GM10266 (cell line): Measurements from ENCODE around the gene PRKD1.
"Not testable (repeated sequence)": the region's sequence is repeated elsewhere in the genome, so short reads cannot be mapped to it uniquely, and the experiment has no call there.

Source experiments
- DNase-seq: peaks from one replicate; pipeline ENCODE4 v3.0.0; 2012; ENCODE audit errors: extremely low spot score
- TF ChIP-seq, protein P1 (sequence below): IDR thresholded peaks from 2 replicates; pipeline ENCODE4 v1.5.1; 2012; ENCODE audit warnings: mild to moderate bottlenecking, low read depth; ENCODE audit not compliant: control insufficient read depth, insufficient read depth; ENCODE audit errors: missing control alignments

PRKD1 gene

DNA sequence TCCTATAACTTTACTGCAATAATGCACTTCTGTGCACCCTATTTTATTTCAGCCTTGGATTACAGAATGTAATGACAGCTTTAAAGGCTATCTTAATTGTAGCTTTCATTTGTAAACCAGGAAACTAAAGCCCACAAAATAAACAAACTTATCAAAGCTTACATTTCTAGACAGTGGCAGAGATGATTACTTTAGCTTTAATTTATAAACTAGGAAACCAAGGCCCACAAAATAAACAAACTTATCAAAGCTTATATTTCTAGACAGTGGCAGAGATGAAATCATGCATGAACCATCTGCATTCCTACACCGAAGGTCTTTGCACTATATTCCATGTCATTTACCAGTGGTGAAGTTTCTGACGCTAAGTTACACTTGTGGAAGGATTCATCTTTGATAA is 74.4 kb downstream of the PRKD1 start:
- no peak for DNase-seq

DNA sequence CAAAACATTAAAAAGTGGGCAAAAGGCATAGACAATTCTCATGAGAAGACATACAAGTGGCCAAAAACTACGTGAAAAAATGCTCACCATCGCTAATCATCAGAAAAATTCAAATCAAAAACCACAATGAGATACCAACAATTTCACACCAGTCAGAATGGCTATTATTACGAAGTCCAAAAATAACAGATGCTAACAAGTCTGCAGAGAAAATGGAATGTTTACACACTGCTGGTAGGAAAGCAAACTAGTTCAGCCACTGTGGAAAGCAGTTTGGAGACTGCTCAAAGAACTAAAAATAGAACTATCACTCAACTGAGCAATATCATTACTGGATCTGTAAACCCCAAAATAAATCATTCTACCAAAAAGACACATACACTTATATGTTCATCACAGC is 76.2 kb downstream of the PRKD1 start:
- no peak for DNase-seq
- TF ChIP-seq, protein P1, sequence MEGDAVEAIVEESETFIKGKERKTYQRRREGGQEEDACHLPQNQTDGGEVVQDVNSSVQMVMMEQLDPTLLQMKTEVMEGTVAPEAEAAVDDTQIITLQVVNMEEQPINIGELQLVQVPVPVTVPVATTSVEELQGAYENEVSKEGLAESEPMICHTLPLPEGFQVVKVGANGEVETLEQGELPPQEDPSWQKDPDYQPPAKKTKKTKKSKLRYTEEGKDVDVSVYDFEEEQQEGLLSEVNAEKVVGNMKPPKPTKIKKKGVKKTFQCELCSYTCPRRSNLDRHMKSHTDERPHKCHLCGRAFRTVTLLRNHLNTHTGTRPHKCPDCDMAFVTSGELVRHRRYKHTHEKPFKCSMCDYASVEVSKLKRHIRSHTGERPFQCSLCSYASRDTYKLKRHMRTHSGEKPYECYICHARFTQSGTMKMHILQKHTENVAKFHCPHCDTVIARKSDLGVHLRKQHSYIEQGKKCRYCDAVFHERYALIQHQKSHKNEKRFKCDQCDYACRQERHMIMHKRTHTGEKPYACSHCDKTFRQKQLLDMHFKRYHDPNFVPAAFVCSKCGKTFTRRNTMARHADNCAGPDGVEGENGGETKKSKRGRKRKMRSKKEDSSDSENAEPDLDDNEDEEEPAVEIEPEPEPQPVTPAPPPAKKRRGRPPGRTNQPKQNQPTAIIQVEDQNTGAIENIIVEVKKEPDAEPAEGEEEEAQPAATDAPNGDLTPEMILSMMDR: no peak

More for the DNA sequence above, 74.4 kb downstream of the PRKD1 start:
- TF ChIP-seq, protein P1: no peak

DNA sequence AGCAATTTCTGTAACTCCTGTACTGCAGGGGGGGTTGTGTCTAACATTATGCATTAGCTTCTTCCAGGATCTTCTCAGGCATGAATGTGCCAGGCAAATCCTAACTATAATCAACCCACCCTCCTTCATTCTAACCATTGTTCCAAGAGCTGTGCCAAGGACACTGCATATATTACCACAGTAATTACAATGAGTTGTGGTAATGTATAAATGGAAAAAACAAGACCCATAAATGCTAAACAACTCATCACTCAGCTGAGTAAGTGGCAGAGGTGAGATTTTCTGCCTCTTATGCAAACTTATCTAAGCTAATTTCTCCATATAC is 80.6 kb downstream of the PRKD1 start:
- DNase-seq: no peak
- TF ChIP-seq, protein P1: no peak

DNA sequence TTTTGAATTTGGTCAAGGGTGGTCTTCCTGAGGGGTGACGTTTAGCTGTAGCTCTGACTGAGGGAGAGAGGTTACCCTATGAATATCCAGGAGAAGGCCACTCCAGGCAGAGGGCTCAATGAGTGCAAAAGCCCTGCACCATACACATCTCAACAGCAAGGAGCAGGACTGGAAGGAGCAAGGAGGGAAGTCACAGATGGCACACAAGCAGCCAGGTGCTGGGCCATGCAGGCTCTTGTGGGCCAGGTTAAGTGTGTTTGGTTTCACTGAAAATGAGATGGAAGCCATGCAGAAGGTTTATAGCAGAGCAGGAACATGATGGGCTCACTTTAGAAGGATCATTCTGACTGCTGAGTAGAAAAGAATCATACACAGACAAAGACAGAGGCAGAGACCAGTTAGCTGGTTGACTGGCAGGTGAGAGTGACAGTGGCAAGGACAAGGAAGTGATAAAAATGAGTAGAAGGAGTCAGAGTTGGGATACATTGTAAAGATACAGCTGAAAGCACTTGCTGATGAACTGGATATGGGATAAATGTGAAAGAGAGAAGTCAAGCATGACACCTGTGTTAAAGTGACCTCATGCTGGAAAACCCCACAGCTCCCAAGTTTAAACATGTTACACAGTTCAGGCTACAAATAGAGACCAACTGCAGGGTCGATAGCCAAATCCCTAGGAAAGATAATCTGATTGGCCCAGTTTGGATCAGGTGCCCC is 81.2 kb downstream of the PRKD1 start:
- TF ChIP-seq, protein P1: no peak
- no peak for DNase-seq

DNA sequence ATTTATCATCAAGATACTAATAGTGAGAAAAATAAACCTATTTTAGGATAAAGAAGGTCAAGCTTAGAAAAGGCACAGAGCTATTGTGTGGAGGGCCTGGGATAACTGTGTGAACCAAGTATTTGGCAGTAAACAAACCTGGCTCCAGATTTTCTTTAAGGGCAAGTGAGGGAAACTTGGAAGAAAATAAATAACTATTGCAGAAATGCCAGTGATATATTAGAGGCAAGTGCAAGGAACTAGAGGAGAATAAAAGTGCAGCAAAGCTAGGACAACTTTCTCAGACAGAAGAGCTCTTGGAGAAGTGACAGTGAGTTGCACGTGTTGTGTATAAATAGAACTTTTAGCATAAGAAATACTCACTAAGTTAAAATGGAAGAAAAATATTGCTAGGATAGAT is 83.7 kb downstream of the PRKD1 start:
- no peak for DNase-seq
- TF ChIP-seq, protein P1: no peak

DNA sequence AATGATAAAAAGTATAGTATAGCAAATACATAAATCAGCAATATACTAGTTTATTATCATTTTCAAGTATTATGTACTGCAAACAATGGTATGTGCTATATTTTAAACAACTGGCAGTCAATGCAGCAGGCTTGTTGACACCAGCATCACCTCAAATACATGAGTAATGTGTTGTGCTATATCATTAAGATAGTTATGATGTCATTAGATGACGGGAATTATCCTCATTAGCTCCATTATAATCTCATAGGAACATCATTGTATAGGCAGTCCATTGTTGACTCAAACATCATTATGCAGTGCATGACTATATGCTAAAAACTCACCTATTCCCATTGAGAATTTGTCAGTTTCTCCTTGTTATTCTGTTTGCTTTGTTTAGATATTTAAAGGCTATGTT is 85.4 kb downstream of the PRKD1 start:
- DNase-seq: no peak
- TF ChIP-seq, protein P1: no peak

DNA sequence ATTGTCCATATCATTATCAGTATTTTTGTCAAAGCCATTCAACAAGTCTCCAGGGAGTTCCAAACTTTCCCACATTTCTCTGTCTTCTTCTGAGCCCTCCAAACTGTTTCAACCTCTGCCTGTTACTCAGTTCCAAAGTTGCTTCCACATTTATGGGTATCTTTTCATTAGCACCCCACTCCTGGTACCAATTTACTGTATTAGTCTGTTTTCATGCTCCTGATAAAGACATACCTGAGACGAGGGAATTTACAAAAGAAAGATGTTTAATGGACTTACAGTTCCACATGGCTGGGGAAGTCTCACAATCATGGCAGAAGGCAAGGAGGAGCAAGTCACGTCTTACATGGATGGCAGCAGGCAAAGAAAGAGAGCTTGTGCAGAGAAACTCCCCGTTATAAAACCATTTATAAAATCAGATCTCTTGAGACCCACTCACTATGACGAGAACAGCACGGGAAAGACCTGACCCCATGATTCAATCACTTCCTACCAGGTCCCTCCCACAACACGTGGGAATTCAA is 87.2 kb downstream of the PRKD1 start:
- not testable (repeated sequence) for DNase-seq

DNA sequence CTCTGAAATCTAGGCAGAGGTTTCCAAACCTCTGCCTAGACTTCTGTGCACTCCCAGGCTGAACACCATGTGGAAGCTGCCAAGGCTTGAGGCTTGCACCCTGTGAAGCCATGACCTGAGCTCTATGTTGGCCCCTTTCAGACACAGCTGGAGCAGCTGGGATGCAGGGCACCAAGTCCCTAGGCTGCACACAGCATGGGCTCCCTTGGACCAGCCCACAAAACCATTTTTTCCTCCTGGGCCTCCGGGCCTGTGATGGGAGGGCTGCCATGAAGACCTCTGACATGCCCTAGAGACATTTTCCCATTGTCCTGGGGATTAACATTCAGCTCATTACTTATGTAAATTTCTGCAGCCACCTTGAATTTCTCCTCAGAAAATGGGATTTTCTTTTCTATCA is 88.0 kb downstream of the PRKD1 start:
- not testable (repeated sequence) for DNase-seq

DNA sequence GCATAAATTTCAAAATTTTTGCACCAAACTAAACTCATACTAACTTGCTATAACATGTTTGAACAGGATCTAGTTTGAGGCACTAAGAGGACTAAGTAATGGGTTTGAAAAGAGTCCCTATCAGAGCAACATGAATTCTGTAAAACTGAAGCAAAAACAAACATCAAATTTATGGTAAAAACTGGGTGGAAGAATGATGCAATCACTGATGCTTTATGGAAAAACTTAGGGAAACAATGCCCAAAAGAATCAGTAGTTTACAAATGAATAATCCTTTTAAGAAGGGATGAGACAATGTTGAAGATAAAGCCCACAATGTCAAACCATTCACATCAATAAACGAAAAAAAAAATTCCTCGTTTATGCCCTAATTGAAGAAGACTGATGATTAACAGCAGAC is 88.9 kb downstream of the PRKD1 start:
- no peak for DNase-seq
- TF ChIP-seq, protein P1: no peak
